Measurements from ENCODE around the gene NBEA. TPM values are rescaled to one million over a fixed set of nuclear protein-coding genes. Genes with fewer than 3 reads are reported as not detected.

The NBEA gene
- total RNA-seq, 1 experiment from 2014 or later, result 4.1 TPM

DNA sequence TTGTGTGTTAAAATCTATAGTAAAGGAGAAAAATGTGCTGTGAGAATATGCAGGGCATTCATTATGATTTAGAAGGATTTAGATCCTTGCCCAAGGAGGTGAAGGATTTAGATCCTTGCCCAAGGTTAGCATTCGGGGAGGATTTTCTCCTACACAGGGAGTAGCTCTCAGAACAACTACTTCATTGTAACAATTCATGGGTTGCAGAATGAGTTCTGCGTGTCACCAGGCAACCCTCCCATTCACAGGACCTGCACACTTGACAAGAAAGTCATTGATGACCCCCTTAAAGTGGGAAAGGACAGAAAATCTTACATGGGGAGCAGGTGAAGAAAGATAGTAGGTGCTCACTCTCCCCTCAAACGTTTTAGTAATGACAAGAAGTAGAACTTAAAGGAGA lies 701.6 kb downstream of the NBEA start (continued):
- TF ChIP-seq, protein P1, sequence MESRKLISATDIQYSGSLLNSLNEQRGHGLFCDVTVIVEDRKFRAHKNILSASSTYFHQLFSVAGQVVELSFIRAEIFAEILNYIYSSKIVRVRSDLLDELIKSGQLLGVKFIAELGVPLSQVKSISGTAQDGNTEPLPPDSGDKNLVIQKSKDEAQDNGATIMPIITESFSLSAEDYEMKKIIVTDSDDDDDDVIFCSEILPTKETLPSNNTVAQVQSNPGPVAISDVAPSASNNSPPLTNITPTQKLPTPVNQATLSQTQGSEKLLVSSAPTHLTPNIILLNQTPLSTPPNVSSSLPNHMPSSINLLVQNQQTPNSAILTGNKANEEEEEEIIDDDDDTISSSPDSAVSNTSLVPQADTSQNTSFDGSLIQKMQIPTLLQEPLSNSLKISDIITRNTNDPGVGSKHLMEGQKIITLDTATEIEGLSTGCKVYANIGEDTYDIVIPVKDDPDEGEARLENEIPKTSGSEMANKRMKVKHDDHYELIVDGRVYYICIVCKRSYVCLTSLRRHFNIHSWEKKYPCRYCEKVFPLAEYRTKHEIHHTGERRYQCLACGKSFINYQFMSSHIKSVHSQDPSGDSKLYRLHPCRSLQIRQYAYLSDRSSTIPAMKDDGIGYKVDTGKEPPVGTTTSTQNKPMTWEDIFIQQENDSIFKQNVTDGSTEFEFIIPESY (IDR thresholded peaks at IDR 0.05; ENCODE audit: extremely low read depth, insufficient replicate concordance, low read length), result no peak
- no peak for TF ChIP-seq SP1 (IDR thresholded peaks at IDR 0.05; ENCODE audit: low read depth)
- TF ChIP-seq CEBPB (IDR thresholded peaks at IDR 0.05; ENCODE audit: low read depth), result no peak

DNA sequence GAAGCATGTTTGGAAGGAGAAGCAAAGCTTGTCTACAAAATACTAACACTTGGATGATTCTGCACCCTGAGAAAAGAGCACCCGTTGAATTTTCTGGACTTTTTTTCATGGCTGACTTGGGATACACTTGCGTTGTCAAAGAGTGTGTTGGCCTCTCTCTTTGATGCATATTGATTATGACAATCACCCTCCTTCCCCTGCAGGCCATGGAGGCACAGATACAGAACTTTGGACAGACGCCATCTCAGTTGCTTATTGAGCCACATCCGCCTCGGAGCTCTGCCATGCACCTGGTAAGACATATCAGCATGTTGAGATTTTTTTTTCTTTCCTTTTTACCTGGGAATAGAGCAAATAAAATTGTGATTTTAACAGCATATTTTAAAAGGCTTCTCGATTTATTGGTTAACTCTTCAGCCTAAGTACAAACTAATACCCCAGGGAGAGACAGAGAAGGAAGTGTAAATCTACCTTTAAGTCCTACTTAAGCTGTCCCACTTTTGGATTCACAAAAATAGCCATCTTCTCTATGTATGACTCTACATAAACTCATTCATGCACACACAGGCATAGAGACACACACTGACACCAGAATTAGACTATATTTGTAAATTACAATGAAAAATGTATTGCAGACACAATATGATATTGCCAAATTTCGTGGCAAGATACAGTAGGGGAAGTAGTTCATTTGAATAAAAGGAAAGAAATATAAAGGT lies 704.1 kb downstream of the NBEA start:
- no peaks in the 10 kb centered on the region for H3K36me3 ChIP-seq (ENCODE audit: control insufficient read depth in 1 of 2, insufficient read depth in 2 of 2, low read length in 2 of 2)

More for the DNA sequence above, 704.1 kb downstream of the NBEA start:
- ChIA-PET CTCF (interaction anchor here (1.3 kb wide), 1 partner anchor 15 kb away, joined by 8 read pairs; no protein-coding TSS in a partner anchor), POLR2A (no interaction called here), RAD21 (ENCODE audit: low non-redundant PET in 1 of 2, low total read pairs in 2 of 2, uncharacterized antibody in 2 of 2, unreplicated experiment in 2 of 2) (no interaction called here)
- ATAC-seq (no peak), DNase-seq (ENCODE audit: low read depth, low spot score) (no peak)
- intact Hi-C loops (cut with micrococcal nuclease), result no loop called here
- Histone ChIP-seq H2AFZ (ENCODE audit: low read depth, low read length, poor library complexity, severe bottlenecking) (no peak overlapping the region), H3K27ac (ENCODE audit: low read depth, low read length) (no peak overlapping the region), H3K9me2 (ENCODE audit: insufficient read depth) (no peaks in the 10 kb centered on the region), H3K79me2 (ENCODE audit: insufficient read depth, low read length) (no peaks in the 10 kb centered on the region), H3K9me3 (ENCODE audit: control insufficient read depth in 1 of 2, insufficient read depth in 1 of 2, low read depth in 1 of 2, low read length in 2 of 2) (no peaks in the 10 kb centered on the region), H3K9ac (ENCODE audit: low read length) (no peak overlapping the region), H3K27me3 (ENCODE audit: insufficient read depth, low read length) (no peaks in the 10 kb centered on the region), H3K4me3 (replicated peaks in 1 of 2; ENCODE audit: low read depth in 1 of 2, low read length in 2 of 2) (no peak overlapping the region), H3K4me2 (ENCODE audit: low read length) (no peak overlapping the region), H4K20me1 (ENCODE audit: insufficient read depth) (no peaks in the 10 kb centered on the region), H3K4me1 (ENCODE audit: control insufficient read depth in 1 of 2, insufficient read depth in 2 of 2, low read length in 2 of 2) (no peaks in the 10 kb centered on the region)
- TF ChIP-seq ZNF274 (IDR thresholded peaks at IDR 0.05; ENCODE audit: low read depth, low read length) (no peak), POLR2A (IDR thresholded peaks at IDR 0.05; ENCODE audit: borderline replicate concordance, extremely low read depth, insufficient read depth, insufficient read length) (no peak), CBX3 (IDR thresholded peaks at IDR 0.05; ENCODE audit: low read depth) (no peak), SP1 (IDR thresholded peaks at IDR 0.05; ENCODE audit: low read depth) (no peak), CTCF (IDR thresholded peaks at IDR 0.05 in 2 of 3, conservative IDR thresholded peaks at IDR 0.05 in 1 of 3; ENCODE audit: borderline replicate concordance in 1 of 3, insufficient read depth in 1 of 3, low read depth in 2 of 3, low read length in 2 of 3) (no peak), ELF1 (IDR thresholded peaks at IDR 0.05; ENCODE audit: borderline replicate concordance, low read depth) (no peak), ZFX (IDR thresholded peaks at IDR 0.05) (no peak), SIN3A (IDR thresholded peaks at IDR 0.05; ENCODE audit: low read depth) (no peak), CEBPB (IDR thresholded peaks at IDR 0.05; ENCODE audit: low read depth) (no peak), SRF (IDR thresholded peaks at IDR 0.05; ENCODE audit: low read depth) (no peak), YY1 (IDR thresholded peaks at IDR 0.05; ENCODE audit: extremely low read depth, insufficient replicate concordance, low read depth, low read length) (no peak), EGR1 (IDR thresholded peaks at IDR 0.05; ENCODE audit: low read depth) (no peak), JUND (IDR thresholded peaks at IDR 0.05) (no peak), EZH2 (IDR thresholded peaks at IDR 0.05) (no peak), FOSL1 (IDR thresholded peaks at IDR 0.05; ENCODE audit: low read depth) (no peak)
- TF ChIP-seq, protein P2, sequence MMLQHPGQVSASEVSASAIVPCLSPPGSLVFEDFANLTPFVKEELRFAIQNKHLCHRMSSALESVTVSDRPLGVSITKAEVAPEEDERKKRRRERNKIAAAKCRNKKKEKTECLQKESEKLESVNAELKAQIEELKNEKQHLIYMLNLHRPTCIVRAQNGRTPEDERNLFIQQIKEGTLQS (IDR thresholded peaks at IDR 0.05), result no peak
- TF ChIP-seq, protein P3, sequence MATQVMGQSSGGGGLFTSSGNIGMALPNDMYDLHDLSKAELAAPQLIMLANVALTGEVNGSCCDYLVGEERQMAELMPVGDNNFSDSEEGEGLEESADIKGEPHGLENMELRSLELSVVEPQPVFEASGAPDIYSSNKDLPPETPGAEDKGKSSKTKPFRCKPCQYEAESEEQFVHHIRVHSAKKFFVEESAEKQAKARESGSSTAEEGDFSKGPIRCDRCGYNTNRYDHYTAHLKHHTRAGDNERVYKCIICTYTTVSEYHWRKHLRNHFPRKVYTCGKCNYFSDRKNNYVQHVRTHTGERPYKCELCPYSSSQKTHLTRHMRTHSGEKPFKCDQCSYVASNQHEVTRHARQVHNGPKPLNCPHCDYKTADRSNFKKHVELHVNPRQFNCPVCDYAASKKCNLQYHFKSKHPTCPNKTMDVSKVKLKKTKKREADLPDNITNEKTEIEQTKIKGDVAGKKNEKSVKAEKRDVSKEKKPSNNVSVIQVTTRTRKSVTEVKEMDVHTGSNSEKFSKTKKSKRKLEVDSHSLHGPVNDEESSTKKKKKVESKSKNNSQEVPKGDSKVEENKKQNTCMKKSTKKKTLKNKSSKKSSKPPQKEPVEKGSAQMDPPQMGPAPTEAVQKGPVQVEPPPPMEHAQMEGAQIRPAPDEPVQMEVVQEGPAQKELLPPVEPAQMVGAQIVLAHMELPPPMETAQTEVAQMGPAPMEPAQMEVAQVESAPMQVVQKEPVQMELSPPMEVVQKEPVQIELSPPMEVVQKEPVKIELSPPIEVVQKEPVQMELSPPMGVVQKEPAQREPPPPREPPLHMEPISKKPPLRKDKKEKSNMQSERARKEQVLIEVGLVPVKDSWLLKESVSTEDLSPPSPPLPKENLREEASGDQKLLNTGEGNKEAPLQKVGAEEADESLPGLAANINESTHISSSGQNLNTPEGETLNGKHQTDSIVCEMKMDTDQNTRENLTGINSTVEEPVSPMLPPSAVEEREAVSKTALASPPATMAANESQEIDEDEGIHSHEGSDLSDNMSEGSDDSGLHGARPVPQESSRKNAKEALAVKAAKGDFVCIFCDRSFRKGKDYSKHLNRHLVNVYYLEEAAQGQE (IDR thresholded peaks at IDR 0.05; ENCODE audit: low read depth), result no peak
- BruUV-seq (replicated peaks), result no TSS peak
